RCC 7860 (cell line): ENCODE results near the gene LCE3A.
"Not testable (repeated sequence)": the region's sequence is repeated elsewhere in the genome, so short reads cannot be mapped to it uniquely, and the experiment has no call there.

Experiments
- DNase-seq: peaks from one replicate; pipeline ENCODE4 v3.0.0-alpha.2; 2015; ENCODE audit warnings: low spot score
- FAIRE-seq: peaks from 2 replicates; lab custom pipeline; 2012; peaks lifted over from hg19 to GRCh38; lab: Jason Lieb, UNC

Gene LCE3A, protein sequence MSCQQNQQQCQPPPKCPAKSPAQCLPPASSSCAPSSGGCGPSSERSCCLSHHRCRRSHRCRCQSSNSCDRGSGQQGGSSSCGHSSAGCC

DNA sequence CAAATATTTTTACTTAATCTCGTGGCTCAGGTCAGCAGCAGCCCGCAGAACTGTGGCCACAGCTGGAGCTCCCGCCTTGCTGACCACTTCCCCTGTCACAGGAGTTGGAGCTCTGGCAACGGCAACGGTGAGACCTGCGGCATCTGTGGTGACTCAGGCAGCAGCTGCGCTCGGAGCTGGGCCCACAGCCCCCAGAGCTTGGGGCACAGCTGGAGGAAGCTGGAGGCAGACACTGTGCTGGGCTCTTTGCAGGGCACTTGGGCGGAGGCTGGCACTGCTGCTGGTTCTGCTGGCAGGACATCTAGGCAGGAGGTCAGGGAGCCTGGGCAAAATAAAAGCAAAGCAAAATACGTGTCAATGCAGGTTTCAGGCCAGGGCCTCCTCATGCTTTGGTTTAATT is at the start of gene LCE3A:
Gene LCE3A, minus strand, starts transcription at position 301 of the 400 bp plus-strand sequence. Its CDS starts 0 bp downstream, at position 301.
- no peak for FAIRE-seq
- no peak for DNase-seq

- FAIRE-seq (no peak), DNase-seq (no peak)
Observed at GRCh38 chr1:152667648-152668047, 44.7 kb upstream of the LCE3A start.

GRCh38 chr1:152666171-152666570 is 43.3 kb upstream of the LCE3A start:
- FAIRE-seq, DNase-seq: not testable (repeated sequence)

DNA sequence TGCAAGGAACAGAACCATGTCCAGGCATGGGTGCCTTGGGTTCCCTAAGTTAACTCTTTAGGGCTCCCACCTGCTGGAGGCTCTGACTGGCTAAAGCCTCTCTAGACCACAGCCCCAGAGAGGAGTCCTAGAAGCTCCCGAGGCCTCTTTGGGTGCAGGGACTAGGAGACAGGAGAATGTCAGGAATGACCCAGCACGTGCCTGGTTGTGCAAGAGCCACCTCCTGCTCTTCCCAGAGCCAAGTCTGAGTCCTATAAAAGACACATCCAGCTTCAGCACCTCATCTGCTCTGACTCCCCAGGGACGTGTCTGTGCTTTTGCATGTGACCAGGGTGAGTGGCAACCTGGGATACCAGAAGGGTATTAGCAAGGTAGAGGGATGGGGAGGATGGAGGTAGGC is 40.2 kb upstream of the LCE3A start, which contains the start of gene LCE2D:
Gene LCE2D, plus strand, starts transcription at position 283 of the 400 bp plus-strand sequence. CDS start 726 bp downstream, outside the sequence.
- FAIRE-seq (no peak), DNase-seq (no peak)

- no peak for FAIRE-seq
Observed at GRCh38 chr1:152658649-152659048, 35.7 kb upstream of the LCE3A start.

GRCh38 chr1:152657677-152658076 is 34.8 kb upstream of the LCE3A start:
- DNase-seq: no peak
- FAIRE-seq: no peak

More at GRCh38 chr1:152658649-152659048, 35.7 kb upstream of the LCE3A start:
- DNase-seq: no peak

GRCh38 chr1:152656459-152656858 is 33.6 kb upstream of the LCE3A start:
- DNase-seq (no peak), FAIRE-seq (no peak)

DNA sequence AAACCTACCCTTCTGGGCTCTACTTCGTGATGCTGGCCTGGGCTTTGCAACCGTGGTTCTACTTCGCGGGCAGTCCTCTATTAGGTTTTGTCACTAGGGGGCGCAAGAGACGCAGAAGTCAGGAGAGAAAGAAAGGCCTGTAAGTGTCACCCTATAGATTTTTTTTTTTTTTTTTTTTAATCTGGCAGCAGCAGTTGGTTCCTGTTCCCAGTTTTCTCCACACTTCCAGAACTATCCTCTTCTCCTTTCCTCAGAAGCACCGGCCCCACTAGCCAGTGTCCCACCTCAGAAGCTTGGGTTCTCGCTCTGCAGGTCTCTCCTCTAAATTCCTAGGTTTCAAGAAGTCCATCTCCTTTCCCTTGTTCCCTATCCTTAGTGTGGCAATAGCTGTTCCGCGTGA is 31.2 kb upstream of the LCE3A start:
- peak; percentile 24 for DNase-seq
- no peak for FAIRE-seq

DNA sequence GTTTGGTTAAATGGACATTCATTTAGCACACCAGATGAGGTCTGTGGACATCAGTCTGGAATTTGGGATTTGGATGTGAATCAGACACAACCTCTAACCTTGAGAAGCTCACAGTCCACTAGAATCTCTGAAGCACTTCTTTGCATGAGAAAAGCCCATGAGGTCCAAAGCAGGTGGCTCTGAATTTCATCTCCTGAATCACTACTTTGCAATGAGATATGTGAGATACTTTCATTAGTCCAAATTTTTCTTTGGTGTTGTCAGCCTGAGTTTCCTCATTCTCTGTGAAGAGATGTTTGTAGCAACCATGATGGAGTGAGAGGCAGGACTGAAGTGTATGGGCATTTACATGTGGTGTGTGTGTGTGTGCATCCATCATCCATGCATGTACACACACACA is 23.8 kb upstream of the LCE3A start:
- DNase-seq (no peak), FAIRE-seq (no peak)

- FAIRE-seq (no peak), DNase-seq (no peak)
Observed at GRCh38 chr1:152645146-152645545, 22.2 kb upstream of the LCE3A start.

GRCh38 chr1:152643945-152644344 is 21.0 kb upstream of the LCE3A start:
- FAIRE-seq (no peak), DNase-seq (no peak)

DNA sequence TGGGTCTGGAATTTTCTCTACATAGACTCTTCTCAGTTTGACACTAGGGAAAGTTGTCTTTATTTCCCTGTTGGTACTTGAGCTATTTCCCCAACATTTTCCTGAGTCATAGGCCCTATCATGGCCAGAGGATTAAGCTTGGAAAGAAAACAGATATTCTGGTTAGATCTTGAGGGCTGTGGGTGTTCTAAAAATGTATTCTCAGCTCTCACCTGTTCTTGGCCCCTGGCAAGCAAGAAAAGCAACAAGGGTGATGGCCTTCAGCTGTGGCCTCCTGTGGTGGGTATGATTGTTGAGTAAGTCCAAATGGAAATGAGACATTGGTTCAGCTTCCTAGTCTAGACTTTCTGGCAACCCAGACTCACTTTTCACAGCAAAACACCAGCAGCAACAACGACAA is 17.4 kb upstream of the LCE3A start:
- no peak for DNase-seq
- FAIRE-seq: no peak

GRCh38 chr1:152630596-152630995 is 7.7 kb upstream of the LCE3A start:
- FAIRE-seq (no peak), DNase-seq (no peak)

DNA sequence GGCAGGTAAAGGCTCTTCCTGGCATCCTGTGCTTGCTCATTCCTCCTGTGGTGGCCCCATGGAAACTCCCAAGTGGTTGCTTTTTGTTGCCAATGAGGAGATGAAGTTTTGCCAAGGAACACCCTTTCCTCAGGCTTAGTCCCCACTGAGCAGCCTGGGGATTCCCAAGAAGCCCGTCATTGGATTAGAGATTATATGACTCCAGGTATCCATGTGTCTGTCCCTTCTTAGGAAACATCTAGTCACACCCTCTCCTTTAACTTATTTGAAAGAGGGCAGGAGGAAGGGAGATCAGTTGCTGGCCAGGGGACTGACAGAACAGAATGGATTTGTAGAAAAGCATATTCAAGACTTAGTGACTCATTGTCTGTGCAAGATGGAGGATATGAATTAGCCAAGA is 3.8 kb upstream of the LCE3A start:
- FAIRE-seq (no peak), DNase-seq (no peak)

DNA sequence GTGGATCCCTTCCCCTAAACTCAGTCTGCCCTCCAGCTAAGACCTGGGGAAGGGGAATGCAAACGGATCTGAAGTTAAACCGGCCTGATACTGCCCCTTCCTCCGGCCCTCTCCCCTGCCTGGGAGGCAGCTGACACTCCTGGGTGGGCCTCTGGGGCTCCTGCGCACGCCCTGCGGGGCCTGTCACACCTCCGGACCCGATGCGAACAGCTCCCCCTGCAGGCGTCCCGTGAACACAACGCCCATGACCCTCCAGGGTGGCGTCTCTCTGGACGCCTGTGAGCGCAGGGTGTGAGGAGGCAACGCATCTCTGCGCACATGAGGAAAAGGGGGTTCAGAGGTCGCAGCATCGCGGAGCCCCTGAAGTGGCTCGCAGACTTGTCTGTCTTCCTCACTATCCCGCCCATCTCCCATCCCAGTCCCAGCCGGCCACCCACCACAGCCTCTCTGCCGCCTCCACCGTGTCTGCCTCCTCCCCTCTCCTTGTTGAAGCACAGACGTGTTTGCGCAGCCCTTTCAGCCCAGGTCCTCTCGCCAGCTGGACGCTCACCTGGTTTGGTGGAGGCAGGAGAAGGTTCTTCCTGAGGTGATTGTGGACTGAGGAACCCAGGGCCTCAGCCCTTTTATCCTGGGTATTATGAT is 421 bp upstream of the LCE3A start:
- DNase-seq (no peak), FAIRE-seq (no peak)

DNA sequence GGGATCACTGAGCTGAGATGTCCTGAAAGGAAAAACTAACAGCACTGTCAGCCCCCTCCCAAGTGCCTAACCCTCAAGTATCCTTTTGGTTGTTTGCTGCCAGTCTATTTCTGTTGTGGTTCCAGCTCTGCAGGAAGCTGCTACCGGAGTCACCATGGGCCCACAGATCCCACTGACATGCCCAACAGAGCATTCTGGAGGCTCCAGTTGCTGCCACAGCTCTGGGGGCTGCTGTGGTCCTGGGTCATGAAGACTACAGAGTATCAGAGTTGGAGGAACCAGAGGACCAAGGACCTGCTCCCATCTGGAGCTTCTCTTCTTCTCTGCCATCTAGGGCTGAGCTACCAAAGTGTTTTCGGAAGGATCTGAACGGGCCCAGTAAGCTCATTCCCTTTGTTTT is 910 bp downstream of the LCE3A start:
- FAIRE-seq: no peak
- DNase-seq: no peak

- FAIRE-seq (no peak), DNase-seq (no peak)
Observed at GRCh38 chr1:152613511-152613910, 9.4 kb downstream of the LCE3A start, which contains the start of gene LCE3B. LCE3B (plus strand) TSS chr1:152613811; CDS start chr1:152613811, 0 bp downstream.

GRCh38 chr1:152599934-152600333 is 23.0 kb downstream of the LCE3A start, which contains the start of gene LCE3C:
LCE3C (plus strand) TSS chr1:152600234; CDS start chr1:152600732, 498 bp downstream.
- FAIRE-seq (no peak), DNase-seq (no peak)

GRCh38 chr1:152596986-152597385 is 25.9 kb downstream of the LCE3A start:
- DNase-seq: no peak
- FAIRE-seq: no peak

GRCh38 chr1:152585586-152585985 is 37.3 kb downstream of the LCE3A start:
- no peak for DNase-seq
- FAIRE-seq: no peak

DNA sequence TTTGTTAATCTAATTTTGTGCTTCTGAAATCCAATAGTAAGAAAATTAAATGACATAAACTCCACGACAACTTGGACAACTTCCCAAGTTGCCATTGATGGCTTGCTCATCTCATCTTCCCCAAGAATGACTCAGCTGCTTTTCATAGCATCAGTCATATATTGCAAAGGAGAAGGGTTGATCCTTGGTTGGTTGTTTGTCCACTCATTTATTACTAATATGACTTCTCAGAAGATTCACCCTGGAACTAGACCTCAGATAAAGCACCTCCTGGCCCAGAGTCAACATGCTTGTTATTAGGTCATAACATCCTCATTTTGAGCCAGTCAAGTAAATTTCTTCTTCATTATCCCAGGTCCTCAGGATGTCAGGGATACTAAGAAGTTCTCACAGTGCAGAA is 40.3 kb downstream of the LCE3A start:
- FAIRE-seq (no peak), DNase-seq (no peak)

DNA sequence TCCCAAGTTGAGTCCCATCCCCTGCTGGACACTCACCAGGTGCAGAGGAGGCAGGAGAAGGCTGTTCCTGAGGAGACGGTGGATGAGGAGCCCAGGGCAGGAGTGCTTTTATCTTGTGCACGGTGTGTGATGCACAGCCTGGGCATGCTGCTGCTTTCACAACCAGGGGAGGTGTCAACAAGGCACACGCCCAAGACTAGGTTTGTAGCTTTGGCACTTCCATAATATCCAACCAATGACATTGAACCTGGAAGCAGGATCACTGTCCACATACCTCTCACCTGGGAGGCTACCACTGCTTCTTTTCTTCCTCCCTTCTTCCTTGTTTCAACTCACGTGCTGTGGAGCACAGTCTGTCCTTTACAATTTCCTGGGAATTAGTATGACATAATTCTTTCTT is 42.5 kb downstream of the LCE3A start, which contains the start of gene LCE3D:
Gene LCE3D, minus strand, starts transcription at position 84 of the 400 bp plus-strand sequence. CDS start 580 bp downstream, outside the sequence.
- no peak for DNase-seq
- no peak for FAIRE-seq
